ENCODE measurements around the gene PCNX1. TPM values are rescaled to one million over a fixed set of nuclear protein-coding genes. Genes with fewer than 3 reads are reported as not detected.
A peak's percentile ranks its signal among the peaks of the same experiment; 100 is the strongest.

The PCNX1 gene
- total and polyA plus RNA-seq, 2 donors (not counting 1 experiment from before 2014, with no cell fraction given): 17.0 to 84.5 TPM

DNA sequence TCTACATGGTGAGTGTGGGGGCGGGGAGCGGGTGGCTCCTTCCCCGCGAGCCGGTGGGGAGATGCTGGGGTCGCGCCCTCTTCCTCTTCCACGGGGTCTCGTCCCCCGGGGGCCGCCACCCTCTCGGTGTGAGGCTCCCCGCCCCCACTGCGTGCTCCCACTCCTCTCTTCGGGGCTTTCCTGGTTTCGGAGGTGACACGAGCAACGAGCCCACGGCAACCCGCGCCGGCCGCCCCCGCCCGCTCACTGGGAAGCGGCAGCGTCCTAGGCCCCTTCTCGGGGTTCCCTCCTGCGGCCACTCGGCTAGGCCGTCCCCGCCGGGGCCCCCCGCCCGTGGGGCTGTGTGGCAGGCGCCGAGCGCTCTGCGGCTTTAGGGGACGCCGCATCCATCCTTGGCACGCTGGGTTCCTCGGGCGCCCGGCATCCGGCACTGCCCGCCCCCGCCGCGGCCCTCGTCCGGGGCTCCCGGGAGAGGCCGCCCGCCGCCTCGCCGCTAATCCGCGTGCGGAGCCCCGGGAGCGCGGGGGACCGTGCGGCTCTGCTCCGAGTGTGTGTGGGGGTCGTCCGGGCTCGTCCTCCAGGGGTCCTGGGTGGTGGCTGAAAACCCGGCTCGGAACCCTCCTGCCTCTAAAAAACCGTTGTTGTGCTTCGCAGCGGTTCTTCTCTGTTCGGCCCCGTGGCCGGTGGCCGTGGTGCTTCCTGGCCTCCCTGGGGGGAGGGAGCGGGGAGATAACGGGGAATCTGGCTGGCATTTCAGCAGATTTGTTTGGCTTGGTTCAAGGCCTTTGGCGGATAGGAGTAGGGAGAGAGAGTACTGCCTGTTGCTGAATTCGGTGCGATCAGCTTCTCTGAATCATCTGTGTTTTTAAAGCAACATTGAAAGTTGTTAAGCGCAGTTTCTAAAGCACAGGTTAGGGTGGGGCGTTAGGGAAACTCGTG, 1.0 kb downstream of the PCNX1 start:
- ChIA-PET CTCF (interaction anchor here (1.3 to 4.6 kb wide), 10 partner anchors 20 to 285 kb away, joined by 4 to 76 read pairs (median 6); partner anchors contain the start of gene MAP3K9), POLR2A (interaction anchor here (1.3 kb wide), 1 partner anchor 64 kb away, joined by 3 read pairs; no protein-coding TSS in a partner anchor)
- intact Hi-C loops (cut with micrococcal nuclease): loop anchor here (1.0 to 5.0 kb wide), 6 partner anchors 48 to 1141 kb away; partner anchors contain the start of genes MAP3K9, MED6 and SRSF5
- H3K27me3 ChIP-seq (replicated peaks in 1 of 4; ENCODE audit: control extremely low read depth in 1 of 4, control insufficient read depth in 3 of 4, insufficient read depth in 4 of 4, low read length in 3 of 4): no peaks in the 10 kb centered on the region
- TF ChIP-seq EZH2 (IDR thresholded peaks at IDR 0.05; ENCODE audit: borderline replicate concordance, insufficient read depth, low read depth, low read length, poor library complexity, severe bottlenecking): no peak
- TF ChIP-seq, protein P1, sequence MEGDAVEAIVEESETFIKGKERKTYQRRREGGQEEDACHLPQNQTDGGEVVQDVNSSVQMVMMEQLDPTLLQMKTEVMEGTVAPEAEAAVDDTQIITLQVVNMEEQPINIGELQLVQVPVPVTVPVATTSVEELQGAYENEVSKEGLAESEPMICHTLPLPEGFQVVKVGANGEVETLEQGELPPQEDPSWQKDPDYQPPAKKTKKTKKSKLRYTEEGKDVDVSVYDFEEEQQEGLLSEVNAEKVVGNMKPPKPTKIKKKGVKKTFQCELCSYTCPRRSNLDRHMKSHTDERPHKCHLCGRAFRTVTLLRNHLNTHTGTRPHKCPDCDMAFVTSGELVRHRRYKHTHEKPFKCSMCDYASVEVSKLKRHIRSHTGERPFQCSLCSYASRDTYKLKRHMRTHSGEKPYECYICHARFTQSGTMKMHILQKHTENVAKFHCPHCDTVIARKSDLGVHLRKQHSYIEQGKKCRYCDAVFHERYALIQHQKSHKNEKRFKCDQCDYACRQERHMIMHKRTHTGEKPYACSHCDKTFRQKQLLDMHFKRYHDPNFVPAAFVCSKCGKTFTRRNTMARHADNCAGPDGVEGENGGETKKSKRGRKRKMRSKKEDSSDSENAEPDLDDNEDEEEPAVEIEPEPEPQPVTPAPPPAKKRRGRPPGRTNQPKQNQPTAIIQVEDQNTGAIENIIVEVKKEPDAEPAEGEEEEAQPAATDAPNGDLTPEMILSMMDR (IDR thresholded peaks at IDR 0.05): no peak
- peaks cover 19% of the 10 kb centered on the region for H4K20me1 ChIP-seq (ENCODE audit: control insufficient read depth, insufficient read depth, low read length, poor library complexity, severe bottlenecking)
- peak overlapping the region; percentile 89 for H3K27ac Mint-ChIP-seq
- H3K79me2 ChIP-seq (ENCODE audit: control insufficient read depth, insufficient read depth, low read length): peaks cover 80% of the 10 kb centered on the region
- H3K27ac ChIP-seq (ENCODE audit: low read length in 2 of 2): peak overlapping the region; percentile 87 to 95
- no peaks in the 10 kb centered on the region for H3K9me3 Mint-ChIP-seq (ENCODE audit: insufficient read depth)
- peak overlapping the region; percentile 76 to 92 (median 84) for H3K4me3 ChIP-seq (ENCODE audit: control extremely low read depth in 1 of 5, extremely low read depth in 1 of 5, insufficient read depth in 1 of 5, low read depth in 2 of 5, low read length in 4 of 5)
- H3K4me1 ChIP-seq (ENCODE audit: control insufficient read depth in 2 of 2, insufficient read depth in 2 of 2, low read length in 2 of 2): peaks cover 22 to 25% of the 10 kb centered on the region in 2 donors
- no peaks in the 10 kb centered on the region for H3K27me3 Mint-ChIP-seq
- ATAC-seq (ENCODE audit: low read depth) (peak; percentile 3), DNase-seq (peak; percentile 50)
- H2AFZ ChIP-seq (ENCODE audit: insufficient read depth, low read depth, low read length, poor library complexity, severe bottlenecking): peak overlapping the region; percentile 99
- H3K4me3 Mint-ChIP-seq: peak overlapping the region; percentile 90
- no peaks in the 10 kb centered on the region for H3K9me3 ChIP-seq (ENCODE audit: control extremely low read depth in 1 of 3, control insufficient read depth in 2 of 3, insufficient read depth in 1 of 3, low read length in 2 of 3)
- peak overlapping the region; percentile 90 for H3K4me2 ChIP-seq (replicated peaks; ENCODE audit: low read depth, low read length, poor library complexity, severe bottlenecking)
- H3K9ac ChIP-seq (ENCODE audit: low read length): peak overlapping the region; percentile 78
- no peaks in the 10 kb centered on the region for H3K36me3 ChIP-seq (replicated peaks in 1 of 2; ENCODE audit: control extremely low read depth in 1 of 2, control insufficient read depth in 1 of 2, extremely low read depth in 1 of 2, insufficient read depth in 2 of 2, low read length in 1 of 2)
- H3K4me1 Mint-ChIP-seq: peaks cover 40% of the 10 kb centered on the region
- under 1% methylated on average over 86 of the region's 87 CpGs for WGBS (ENCODE audit: insufficient coverage)
